ENCODE data around the gene GFRA1.

DNA sequence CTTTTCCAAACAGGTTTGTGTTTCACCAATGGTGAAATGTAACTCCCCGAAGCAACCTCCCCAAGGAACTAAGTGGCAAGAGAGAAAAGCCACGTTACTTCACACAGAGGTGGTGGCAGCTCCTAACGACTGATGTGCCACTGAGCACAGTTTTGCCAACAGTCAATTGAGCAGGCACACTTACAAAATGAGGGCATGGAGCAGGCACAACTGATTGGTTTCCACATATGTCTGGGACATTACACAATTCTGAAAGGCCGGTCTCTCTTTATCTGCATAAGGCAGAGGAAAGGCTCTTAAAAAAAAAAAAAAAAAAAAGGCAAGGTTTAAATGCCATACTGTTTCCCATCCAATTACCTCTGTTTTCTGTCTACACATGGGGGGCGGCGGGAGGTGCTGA, 86.7 kb downstream of the GFRA1 start:
- TF ChIP-seq TCF12 (IDR thresholded peaks at IDR 0.05), result no peak
- TF ChIP-seq, protein P1, sequence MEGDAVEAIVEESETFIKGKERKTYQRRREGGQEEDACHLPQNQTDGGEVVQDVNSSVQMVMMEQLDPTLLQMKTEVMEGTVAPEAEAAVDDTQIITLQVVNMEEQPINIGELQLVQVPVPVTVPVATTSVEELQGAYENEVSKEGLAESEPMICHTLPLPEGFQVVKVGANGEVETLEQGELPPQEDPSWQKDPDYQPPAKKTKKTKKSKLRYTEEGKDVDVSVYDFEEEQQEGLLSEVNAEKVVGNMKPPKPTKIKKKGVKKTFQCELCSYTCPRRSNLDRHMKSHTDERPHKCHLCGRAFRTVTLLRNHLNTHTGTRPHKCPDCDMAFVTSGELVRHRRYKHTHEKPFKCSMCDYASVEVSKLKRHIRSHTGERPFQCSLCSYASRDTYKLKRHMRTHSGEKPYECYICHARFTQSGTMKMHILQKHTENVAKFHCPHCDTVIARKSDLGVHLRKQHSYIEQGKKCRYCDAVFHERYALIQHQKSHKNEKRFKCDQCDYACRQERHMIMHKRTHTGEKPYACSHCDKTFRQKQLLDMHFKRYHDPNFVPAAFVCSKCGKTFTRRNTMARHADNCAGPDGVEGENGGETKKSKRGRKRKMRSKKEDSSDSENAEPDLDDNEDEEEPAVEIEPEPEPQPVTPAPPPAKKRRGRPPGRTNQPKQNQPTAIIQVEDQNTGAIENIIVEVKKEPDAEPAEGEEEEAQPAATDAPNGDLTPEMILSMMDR (IDR thresholded peaks at IDR 0.05), result no peak
- no peak for TF ChIP-seq GATA2 (CRISPR knock-in tag; IDR thresholded peaks at IDR 0.05)
- TF ChIP-seq EP300 (IDR thresholded peaks at IDR 0.05; ENCODE audit: borderline replicate concordance in 1 of 2, low read depth in 1 of 2, low read length in 1 of 2), result no peak
- TF ChIP-seq TEAD4 (IDR thresholded peaks at IDR 0.05; ENCODE audit: borderline replicate concordance, insufficient read depth), result no peak
- TF ChIP-seq, protein P2, sequence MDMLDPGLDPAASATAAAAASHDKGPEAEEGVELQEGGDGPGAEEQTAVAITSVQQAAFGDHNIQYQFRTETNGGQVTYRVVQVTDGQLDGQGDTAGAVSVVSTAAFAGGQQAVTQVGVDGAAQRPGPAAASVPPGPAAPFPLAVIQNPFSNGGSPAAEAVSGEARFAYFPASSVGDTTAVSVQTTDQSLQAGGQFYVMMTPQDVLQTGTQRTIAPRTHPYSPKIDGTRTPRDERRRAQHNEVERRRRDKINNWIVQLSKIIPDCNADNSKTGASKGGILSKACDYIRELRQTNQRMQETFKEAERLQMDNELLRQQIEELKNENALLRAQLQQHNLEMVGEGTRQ (IDR thresholded peaks at IDR 0.05; ENCODE audit: borderline replicate concordance, low read depth, low read length), result no peak
- TF ChIP-seq, protein P3, sequence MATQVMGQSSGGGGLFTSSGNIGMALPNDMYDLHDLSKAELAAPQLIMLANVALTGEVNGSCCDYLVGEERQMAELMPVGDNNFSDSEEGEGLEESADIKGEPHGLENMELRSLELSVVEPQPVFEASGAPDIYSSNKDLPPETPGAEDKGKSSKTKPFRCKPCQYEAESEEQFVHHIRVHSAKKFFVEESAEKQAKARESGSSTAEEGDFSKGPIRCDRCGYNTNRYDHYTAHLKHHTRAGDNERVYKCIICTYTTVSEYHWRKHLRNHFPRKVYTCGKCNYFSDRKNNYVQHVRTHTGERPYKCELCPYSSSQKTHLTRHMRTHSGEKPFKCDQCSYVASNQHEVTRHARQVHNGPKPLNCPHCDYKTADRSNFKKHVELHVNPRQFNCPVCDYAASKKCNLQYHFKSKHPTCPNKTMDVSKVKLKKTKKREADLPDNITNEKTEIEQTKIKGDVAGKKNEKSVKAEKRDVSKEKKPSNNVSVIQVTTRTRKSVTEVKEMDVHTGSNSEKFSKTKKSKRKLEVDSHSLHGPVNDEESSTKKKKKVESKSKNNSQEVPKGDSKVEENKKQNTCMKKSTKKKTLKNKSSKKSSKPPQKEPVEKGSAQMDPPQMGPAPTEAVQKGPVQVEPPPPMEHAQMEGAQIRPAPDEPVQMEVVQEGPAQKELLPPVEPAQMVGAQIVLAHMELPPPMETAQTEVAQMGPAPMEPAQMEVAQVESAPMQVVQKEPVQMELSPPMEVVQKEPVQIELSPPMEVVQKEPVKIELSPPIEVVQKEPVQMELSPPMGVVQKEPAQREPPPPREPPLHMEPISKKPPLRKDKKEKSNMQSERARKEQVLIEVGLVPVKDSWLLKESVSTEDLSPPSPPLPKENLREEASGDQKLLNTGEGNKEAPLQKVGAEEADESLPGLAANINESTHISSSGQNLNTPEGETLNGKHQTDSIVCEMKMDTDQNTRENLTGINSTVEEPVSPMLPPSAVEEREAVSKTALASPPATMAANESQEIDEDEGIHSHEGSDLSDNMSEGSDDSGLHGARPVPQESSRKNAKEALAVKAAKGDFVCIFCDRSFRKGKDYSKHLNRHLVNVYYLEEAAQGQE (IDR thresholded peaks at IDR 0.05; ENCODE audit: low read depth, low read length), result no peak
- no peak for TF ChIP-seq RCOR1 (IDR thresholded peaks at IDR 0.05; ENCODE audit: low read length)
- TF ChIP-seq JUND (IDR thresholded peaks at IDR 0.05), result no peak
- no peak for TF ChIP-seq TAF1 (IDR thresholded peaks at IDR 0.05; ENCODE audit: borderline replicate concordance, low read depth, low read length)
- no peak for TF ChIP-seq RFX5 (IDR thresholded peaks at IDR 0.05; ENCODE audit: low read length)
- no peak for TF ChIP-seq EZH2phosphoT487 (IDR thresholded peaks at IDR 0.05; ENCODE audit: borderline replicate concordance, low read depth)
- TF ChIP-seq, protein P4, sequence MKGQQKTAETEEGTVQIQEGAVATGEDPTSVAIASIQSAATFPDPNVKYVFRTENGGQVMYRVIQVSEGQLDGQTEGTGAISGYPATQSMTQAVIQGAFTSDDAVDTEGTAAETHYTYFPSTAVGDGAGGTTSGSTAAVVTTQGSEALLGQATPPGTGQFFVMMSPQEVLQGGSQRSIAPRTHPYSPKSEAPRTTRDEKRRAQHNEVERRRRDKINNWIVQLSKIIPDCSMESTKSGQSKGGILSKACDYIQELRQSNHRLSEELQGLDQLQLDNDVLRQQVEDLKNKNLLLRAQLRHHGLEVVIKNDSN (IDR thresholded peaks at IDR 0.05; ENCODE audit: borderline replicate concordance, low read depth), result no peak

Measured in SK-N-SH (cell line).